ENCODE data around the gene CTSA. TPM values are rescaled to one million over a fixed set of nuclear protein-coding genes. Genes with fewer than 3 reads are reported as not detected.

The CTSA gene
- total and polyA plus RNA-seq, 2 of the 4 experiments (the other 2 are of a cell fraction): 19.0 to 312 TPM

- Histone ChIP-seq H3K4me1 (ENCODE audit: control insufficient read depth, insufficient read depth, low read length) (peaks cover 27% of the 10 kb centered on the region), H3K9me3 (ENCODE audit: control insufficient read depth, insufficient read depth, low read length) (no peaks in the 10 kb centered on the region), H3K56ac (ENCODE audit: extremely low read depth, insufficient read depth, low read length) (no peak overlapping the region), H3K14ac (replicated peaks; ENCODE audit: low read depth, low read length) (0 out of 2 replicates have a peak overlapping the region, but pooled peaks have one; percentile 58), H4K20me1 (ENCODE audit: insufficient read depth, low read length) (no peaks in the 10 kb centered on the region), H3K9me1 (ENCODE audit: insufficient read depth, low read length) (no peaks in the 10 kb centered on the region; the same call in 1 of the 2 replicates), H4K8ac (ENCODE audit: low read depth in 2 of 2, low read length in 2 of 2) (peak overlapping the region; percentile 37 to 62; a peak in 3 of 4 replicates), H3K27ac (ENCODE audit: insufficient read depth, low read length) (peak overlapping the region; percentile 89; the same call in 1 of the 2 replicates), H3K18ac (ENCODE audit: low read depth, low read length) (peak overlapping the region; percentile 39), H2AK5ac (ENCODE audit: low read depth, low read length) (peak overlapping the region; percentile 44; the same call in 1 of the 2 replicates), H3K4me2 (ENCODE audit: low read depth, low read length) (no peak overlapping the region), H2AFZ (replicated peaks; ENCODE audit: low read length, poor library complexity) (no peak overlapping the region), H3K23ac (ENCODE audit: low read depth, low read length) (no peak overlapping the region), H2BK15ac (ENCODE audit: low read depth, low read length) (no peak overlapping the region; the same call in 2 of the 3 replicates), H3K4me3 (ENCODE audit: insufficient read depth, low read depth, low read length) (no peak overlapping the region), H2AK9ac (replicated peaks; ENCODE audit: low read depth, low read length, poor library complexity) (no peak overlapping the region), H3K27me3 (ENCODE audit: control insufficient read depth, insufficient read depth, low read length) (no peaks in the 10 kb centered on the region), H3K79me1 (ENCODE audit: low read depth in 1 of 2, low read length in 2 of 2) (no peaks in the 10 kb centered on the region), H4K91ac (ENCODE audit: insufficient read depth, low read depth, low read length) (no peak overlapping the region), H3K9ac (ENCODE audit: low read depth, low read length) (no peak overlapping the region), H3K4ac (ENCODE audit: low read depth, low read length) (peak overlapping the region; percentile 59), H2BK20ac (ENCODE audit: low read depth, low read length) (no peak overlapping the region; the same call in 1 of the 2 replicates), H3K36me3 (ENCODE audit: control insufficient read depth, insufficient read depth, low read length) (no peaks in the 10 kb centered on the region), H2BK120ac (ENCODE audit: low read depth, low read length) (peak overlapping the region; percentile 43; the same call in 1 of the 2 replicates), H2BK5ac (ENCODE audit: low read depth, low read length, poor library complexity, severe bottlenecking) (peak overlapping the region; percentile 61), H4K5ac (ENCODE audit: low read depth, low read length) (peak overlapping the region; percentile 19)
- intact Hi-C loops (cut with micrococcal nuclease): no loop called here
- BruUV-seq (replicated peaks): no TSS peak
- WGBS, 2 experiments (ENCODE audit: extremely low coverage in 2 of 2, insufficient read length in 1 of 2): 100% methylated on average over 4 of the region's 12 CpGs; no CpG with 5 or more reads in 1 of the 2 experiments
- dilution Hi-C loops (cut with HindIII; ENCODE audit: low sequenced_read_pairs, unreplicated experiment): no loop called here
- CTCF ChIA-PET: interaction anchor here (1.0 kb wide), 1 partner anchor 27 kb away, joined by 4 read pairs; the partner anchor contains the start of gene CTSA
- POLR2A ChIA-PET (ENCODE audit: unreplicated experiment): no interaction called here
- ATAC-seq (ENCODE audit: low read depth): no peak
- in situ Hi-C loops (cut with MboI; ENCODE audit: low sequenced_read_pairs): loop anchor here (25.0 kb wide), 1 partner anchor 582 kb away; the partner anchor contains the start of gene SDC4
- TF ChIP-seq USF2 (IDR thresholded peaks at IDR 0.05; ENCODE audit: low read depth, low read length) (no peak), FOS (IDR thresholded peaks at IDR 0.05; ENCODE audit: low read depth, low read length) (no peak), RFX5 (IDR thresholded peaks at IDR 0.05; ENCODE audit: low read depth, low read length) (no peak)
- DNase-seq: peak; percentile 21
Observed at GRCh38 chr20:45918779-45919537, 27.8 kb downstream of the CTSA start.
